H9 (cell line): ENCODE results near the gene ACYP2. TPM values are rescaled to one million over a fixed set of nuclear protein-coding genes. Genes with fewer than 3 reads are reported as not detected.
"Not testable (repeated sequence)": the region's sequence is repeated elsewhere in the genome, so short reads cannot be mapped to it uniquely, and the experiment has no call there.

Experiments used
- DNase-seq: peaks from one replicate; pipeline ENCODE4 v3.0.0-alpha.2; 2017
- H2AFZ ChIP-seq: one replicate; pipeline ENCODE4 v1.6.1; 2013; ENCODE audit warnings: mild to moderate bottlenecking, low read length, control low read depth, moderate library complexity
- H2AK5ac ChIP-seq: 2 replicates; pipeline ENCODE4 v1.6.1; 2013; ENCODE audit warnings: low read length, control low read depth, mixed read lengths; ENCODE audit not compliant: insufficient read length
- H2BK120ac ChIP-seq: one replicate; pipeline ENCODE4 v1.6.1; 2013; ENCODE audit warnings: low read depth, mild to moderate bottlenecking, low read length, control low read depth, inconsistent platforms; ENCODE audit not compliant: poor library complexity, severe bottlenecking
- H2BK12ac ChIP-seq: 2 replicates; pipeline ENCODE4 v1.6.1; 2013; ENCODE audit warnings: low read length, control low read depth, mixed read lengths, low read depth; ENCODE audit not compliant: insufficient read length
- H2BK15ac ChIP-seq: 2 replicates; pipeline ENCODE4 v1.6.1; 2013; ENCODE audit warnings: low read depth, low read length, control low read depth
- H2BK20ac ChIP-seq: one replicate; pipeline ENCODE4 v1.6.1; 2013; ENCODE audit warnings: low read depth, mild to moderate bottlenecking, low read length, control low read depth, inconsistent platforms; ENCODE audit not compliant: poor library complexity, severe bottlenecking
- H2BK5ac ChIP-seq: 2 replicates; pipeline ENCODE4 v1.6.1; 2013; ENCODE audit warnings: low read length, control low read depth, mixed read lengths; ENCODE audit not compliant: insufficient read length
- H3K14ac ChIP-seq: 2 replicates; pipeline ENCODE4 v1.6.1; 2013; ENCODE audit warnings: low read length, control low read depth; ENCODE audit not compliant: insufficient read depth
- H3K18ac ChIP-seq: 2 replicates; pipeline ENCODE4 v1.6.1; 2013; ENCODE audit warnings: low read depth, mild to moderate bottlenecking, mixed read lengths, low read length, control low read depth; ENCODE audit not compliant: insufficient read length
- H3K23ac ChIP-seq: 2 replicates; pipeline ENCODE4 v1.6.1; 2013; ENCODE audit warnings: low read length, control low read depth, mixed read lengths, low read depth; ENCODE audit not compliant: insufficient read length
- H3K23me2 ChIP-seq: 2 replicates; pipeline ENCODE4 v1.6.1; 2013; ENCODE audit warnings: low read depth, mild to moderate bottlenecking, mixed read lengths, low read length, control low read depth; ENCODE audit not compliant: insufficient read length, poor library complexity, severe bottlenecking
- H3K27ac ChIP-seq: 2 replicates; pipeline ENCODE4 v1.5.1; 2013; ENCODE audit warnings: low read length, control low read depth, mixed read lengths, low read depth; ENCODE audit not compliant: insufficient read length
- H3K27me3 ChIP-seq: 2 replicates; pipeline ENCODE4 v1.6.1; 2013; ENCODE audit warnings: low read length, control low read depth, inconsistent platforms; ENCODE audit not compliant: insufficient read depth
- H3K4ac ChIP-seq: 2 replicates; pipeline ENCODE4 v1.6.1; 2013; ENCODE audit warnings: low read depth, mild to moderate bottlenecking, control low read depth, inconsistent platforms, low read length, moderate library complexity
- H3K4me1 ChIP-seq: 2 replicates; pipeline ENCODE4 v1.6.1; 2013; ENCODE audit warnings: low read length, control low read depth, inconsistent platforms; ENCODE audit not compliant: insufficient read depth
- H3K4me2 ChIP-seq: 2 replicates; pipeline ENCODE4 v1.6.1; 2013; ENCODE audit warnings: low read length, control low read depth, mixed read lengths; ENCODE audit not compliant: insufficient read length, insufficient read depth
- H3K56ac ChIP-seq: 2 replicates; pipeline ENCODE4 v1.6.1; 2013; ENCODE audit warnings: low read depth, mild to moderate bottlenecking, mixed read lengths, low read length, control low read depth; ENCODE audit not compliant: insufficient read length
- H3K79me1 ChIP-seq: 2 replicates; pipeline ENCODE4 v1.6.1; 2013; ENCODE audit warnings: low read depth, mild to moderate bottlenecking, moderate library complexity, low read length, control low read depth, inconsistent platforms; ENCODE audit not compliant: insufficient read depth, poor library complexity, severe bottlenecking
- H3K79me2 ChIP-seq: 2 replicates; pipeline ENCODE4 v1.6.1; 2013; ENCODE audit warnings: low read length, control low read depth, inconsistent platforms; ENCODE audit not compliant: insufficient read depth
- H3K9ac ChIP-seq: 2 replicates; pipeline ENCODE4 v1.6.1; 2013; ENCODE audit warnings: low read length, control low read depth, mixed read lengths; ENCODE audit not compliant: insufficient read length; ENCODE audit errors: extremely low read depth
- H3K9me3 ChIP-seq: one replicate; pipeline ENCODE4 v1.6.1; 2013; ENCODE audit warnings: low read depth, low read length, inconsistent platforms; ENCODE audit not compliant: control insufficient read depth
- H3T11ph ChIP-seq: one replicate; pipeline ENCODE4 v1.6.1; 2013; ENCODE audit warnings: mild to moderate bottlenecking, low read length, control low read depth, inconsistent platforms
- H4K20me1 ChIP-seq: one replicate; pipeline ENCODE4 v1.6.1; 2013; ENCODE audit not compliant: control insufficient read depth, insufficient read length, insufficient read depth
- H4K5ac ChIP-seq: 2 replicates; pipeline ENCODE4 v1.6.1; 2013; ENCODE audit warnings: low read depth, mild to moderate bottlenecking, mixed read lengths, low read length, control low read depth; ENCODE audit not compliant: insufficient read length
- H4K8ac ChIP-seq: replicated peaks from 2 replicates; pipeline ENCODE4 v1.6.1; 2013; ENCODE audit warnings: low read length, control low read depth, mixed read lengths, low read depth; ENCODE audit not compliant: insufficient read length
- H4K91ac ChIP-seq: 2 replicates; pipeline ENCODE4 v1.6.1; 2013; ENCODE audit warnings: low read depth, mild to moderate bottlenecking, moderate library complexity, mixed read lengths, low read length, control low read depth; ENCODE audit not compliant: insufficient read length
- H3K27ac Mint-ChIP-seq, 3 experiments: 2 replicates in 2 of 3; 3 replicates in 1 of 3; pipeline ENCODE4 v1.8.0; 2020 to 2021; ENCODE audit warnings: mixed read lengths in 3 of 3, mild to moderate bottlenecking in 1 of 3, moderate library complexity in 1 of 3
- H3K27me3 Mint-ChIP-seq: 2 replicates; pipeline ENCODE4 v1.8.0; 2021; ENCODE audit warnings: low read depth, mild to moderate bottlenecking, moderate library complexity, mixed read lengths
- H3K36me3 Mint-ChIP-seq, 3 experiments: 2 replicates in 2 of 3; 3 replicates in 1 of 3; pipeline ENCODE4 v1.8.0; 2020 to 2021; ENCODE audit warnings: low read depth in 3 of 3, mixed read lengths in 3 of 3; ENCODE audit not compliant: insufficient read depth in 1 of 3
- H3K4me1 Mint-ChIP-seq, 2 experiments: 2 replicates each; pipeline ENCODE4 v1.8.0; 2020; ENCODE audit warnings: mixed read lengths in 2 of 2
- H3K4me3 Mint-ChIP-seq, 2 experiments: 2 replicates in 1 of 2; 3 replicates in 1 of 2; pipeline ENCODE4 v1.8.0; 2020 to 2021; ENCODE audit warnings: mild to moderate bottlenecking in 2 of 2, mixed read lengths in 2 of 2, moderate library complexity in 1 of 2
- H3K9me3 Mint-ChIP-seq, 2 experiments: 2 replicates in 1 of 2; 3 replicates in 1 of 2; pipeline ENCODE4 v1.8.0; 2020; ENCODE audit warnings: mild to moderate bottlenecking in 2 of 2, mixed read lengths in 2 of 2, moderate library complexity in 1 of 2
- CTCF ChIP-seq: fragments of 200-600 bp; sonication (generic); conservative IDR thresholded peaks from 3 replicates; pipeline ENCODE4 v1.8.0; 2021; ENCODE audit warnings: antibody characterized with exemption, mild to moderate bottlenecking
- WGBS: extraction: QIAGEN DNeasy Blood & Tissue Kit; methylation state at CpG from one replicate; pipeline ENCODE4 v1.1.7; 2013; ENCODE audit warnings: missing lambda C conversion rate, low lambda C conversion rate, mixed read lengths; ENCODE audit not compliant: insufficient read length; ENCODE audit errors: extremely low coverage; 5-methylcytosine and 5-hydroxymethylcytosine counted together
- total RNA-seq: library from RNA; stranded (reverse); gene quantifications from 2 replicates; pipeline ENCODE4 v1.2.1, GENCODE V29; 2021

Gene ACYP2
- total RNA-seq, 1 experiment from 2014 or later: 3.2 TPM

- Histone ChIP-seq H3K4me1 (peaks cover 2% of the 10 kb centered on the region; the same call in 1 of the 2 replicates), H3K79me2 (no peaks in the 10 kb centered on the region), H3K23me2 (no peaks in the 10 kb centered on the region), H4K8ac (no peak overlapping the region), H3K27me3 (no peaks in the 10 kb centered on the region), H3K18ac (no peak overlapping the region), H2BK120ac (no peak overlapping the region), H3K9me3 (no peaks in the 10 kb centered on the region), H2AFZ (no peak overlapping the region), H3K27ac (no peak overlapping the region), H3K14ac (no peak overlapping the region), H3K56ac (no peak overlapping the region), H2AK5ac (no peak overlapping the region), H3K4ac (no peak overlapping the region), H3K4me2 (no peak overlapping the region), H2BK12ac (no peak overlapping the region), H2BK20ac (no peak overlapping the region), H4K20me1 (no peaks in the 10 kb centered on the region), H3T11ph (no peak overlapping the region), H4K5ac (no peak overlapping the region), H3K23ac (no peak overlapping the region), H4K91ac (no peak overlapping the region), H3K9ac (no peak overlapping the region), H2BK15ac (no peak overlapping the region), H3K79me1 (no peaks in the 10 kb centered on the region), H2BK5ac (no peak overlapping the region)
- H3K36me3 Mint-ChIP-seq: peaks cover 7 to 20% (median 7%) of the 10 kb centered on the region in 3 experiments
- no peak for TF ChIP-seq CTCF
- H3K27ac Mint-ChIP-seq: no peak overlapping the region
- peaks cover 14 to 20% of the 10 kb centered on the region in 2 experiments for H3K4me1 Mint-ChIP-seq
- H3K9me3 Mint-ChIP-seq: peaks cover 7 to 15% of the 10 kb centered on the region in 2 experiments
- no peaks in the 10 kb centered on the region; the same call in 1 of the 2 replicates for H3K27me3 Mint-ChIP-seq
- no peak overlapping the region; a peak in 1 of 5 replicates for H3K4me3 Mint-ChIP-seq
- no CpG with 5 or more reads among the region's 4 CpGs for WGBS
- no peak for DNase-seq
These were observed 22.5 kb upstream of the ACYP2 start for GRCh38 chr2:54092940-54093339.

GRCh38 chr2:54095406-54095805 is 20.0 kb upstream of the ACYP2 start:
- H3K23ac ChIP-seq, H2BK20ac ChIP-seq, H4K8ac ChIP-seq, H3K9me3 ChIP-seq, H2AFZ ChIP-seq, H3K4me3 Mint-ChIP-seq, H3K4ac ChIP-seq, H3T11ph ChIP-seq, H3K23me2 ChIP-seq, H2AK5ac ChIP-seq, H3K79me1 ChIP-seq, H3K27ac ChIP-seq, H3K18ac ChIP-seq, H4K5ac ChIP-seq, H3K9ac ChIP-seq, H3K4me1 ChIP-seq, H4K91ac ChIP-seq, H3K79me2 ChIP-seq, H2BK12ac ChIP-seq, H3K56ac ChIP-seq, DNase-seq, H4K20me1 ChIP-seq, H2BK120ac ChIP-seq, H3K27me3 ChIP-seq, H3K14ac ChIP-seq, H3K27ac Mint-ChIP-seq, H3K27me3 Mint-ChIP-seq, H2BK5ac ChIP-seq, H2BK15ac ChIP-seq, H3K4me2 ChIP-seq: not testable (repeated sequence)
- Mint-ChIP-seq H3K4me1 (peaks cover 13 to 14% of the 10 kb centered on the region in 2 experiments), H3K9me3 (peaks cover 7 to 15% of the 10 kb centered on the region in 2 experiments), H3K36me3 (peaks cover 7 to 20% (median 7%) of the 10 kb centered on the region in 3 experiments)
- no CpG with 5 or more reads among the region's 30 CpGs for WGBS
